IMR-90 (cell line): ENCODE data around the gene PRSS50. TPM values are rescaled to one million over a fixed set of nuclear protein-coding genes. Genes with fewer than 3 reads are reported as not detected.

Experiments
- ATAC-seq: fragments of 200-7000 bp; cut with Tn5 transposase; 2 replicates; pipeline ENCODE4 v1.9.1; 2020; ENCODE audit warnings: low read depth, mild to moderate bottlenecking, moderate library complexity
- BruUV-seq: library from RNA; stranded (reverse); fragments of 400-500 nt; replicated peaks from 2 replicates; lab custom pipeline; 2021; lab: Mats Ljungman, UMichigan
- CTCF ChIA-PET: fragments of 300-600 bp; formaldehyde crosslinking; extraction: SDS; loops from one replicate; lab custom pipeline; 2021; ENCODE audit warnings: antibody characterized with exemption; lab: Yijun Ruan, JAX
- POLR2A ChIA-PET: fragments of 300-600 bp; sonication (Branson Sonifier 250); formaldehyde crosslinking; loops from one replicate; lab custom pipeline; 2022; ENCODE audit warnings: antibody characterized with exemption; ENCODE audit not compliant: unreplicated experiment; lab: Charles Lee
- DNase-seq: peaks from one replicate; pipeline ENCODE4 v3.0.0; 2013
- H2AFZ ChIP-seq: replicated peaks from 2 replicates; pipeline ENCODE3; 2013; ENCODE audit warnings: low read length, mild to moderate bottlenecking; ENCODE audit not compliant: poor library complexity
- H2AK5ac ChIP-seq: 2 replicates; pipeline ENCODE4 v1.6.1; 2013; ENCODE audit warnings: low read depth, low read length, inconsistent platforms
- H2AK9ac ChIP-seq: replicated peaks from 2 replicates; pipeline ENCODE3; 2013; ENCODE audit warnings: mild to moderate bottlenecking, low read depth, low read length, moderate library complexity; ENCODE audit not compliant: poor library complexity
- H2BK120ac ChIP-seq: 2 replicates; pipeline ENCODE4 v1.6.1; 2013; ENCODE audit warnings: low read depth, low read length, inconsistent platforms
- H2BK15ac ChIP-seq: 3 replicates; pipeline ENCODE4 v1.6.1; 2013; ENCODE audit warnings: low read depth, low read length, inconsistent platforms
- H2BK20ac ChIP-seq: 2 replicates; pipeline ENCODE4 v1.6.1; 2013; ENCODE audit warnings: low read depth, mild to moderate bottlenecking, inconsistent platforms, low read length, moderate library complexity
- H2BK5ac ChIP-seq: 2 replicates; pipeline ENCODE4 v1.6.1; 2013; ENCODE audit warnings: mild to moderate bottlenecking, low read depth, low read length, inconsistent platforms; ENCODE audit not compliant: poor library complexity, severe bottlenecking
- H3K14ac ChIP-seq: replicated peaks from 2 replicates; pipeline ENCODE4 v1.6.1; 2013; ENCODE audit warnings: low read depth, low read length, inconsistent platforms
- H3K18ac ChIP-seq: 2 replicates; pipeline ENCODE4 v1.6.1; 2013; ENCODE audit warnings: low read depth, low read length, control low read depth
- H3K23ac ChIP-seq: 2 replicates; pipeline ENCODE4 v1.6.1; 2013; ENCODE audit warnings: low read depth, low read length, inconsistent platforms
- H3K27ac ChIP-seq: 2 replicates; pipeline ENCODE4 v1.5.1; 2013; ENCODE audit warnings: mild to moderate bottlenecking, control low read depth, low read length; ENCODE audit not compliant: insufficient read depth
- H3K27me3 ChIP-seq: 2 replicates; pipeline ENCODE4 v1.6.1; 2013; ENCODE audit warnings: low read length; ENCODE audit not compliant: control insufficient read depth, insufficient read depth
- H3K36me3 ChIP-seq: 2 replicates; pipeline ENCODE4 v1.6.1; 2013; ENCODE audit warnings: low read length, mixed read lengths; ENCODE audit not compliant: control insufficient read depth, insufficient read depth
- H3K4ac ChIP-seq: 2 replicates; pipeline ENCODE4 v1.6.1; 2013; ENCODE audit warnings: low read depth, low read length, inconsistent platforms
- H3K4me1 ChIP-seq: 2 replicates; pipeline ENCODE4 v1.6.1; 2013; ENCODE audit warnings: low read length, mixed read lengths; ENCODE audit not compliant: control insufficient read depth, insufficient read depth
- H3K4me2 ChIP-seq: 2 replicates; pipeline ENCODE4 v1.6.1; 2013; ENCODE audit warnings: low read depth, mild to moderate bottlenecking, control low read depth, low read length, moderate library complexity
- H3K4me3 ChIP-seq: 2 replicates; pipeline ENCODE4 v1.5.1; 2013; ENCODE audit warnings: low read depth, mild to moderate bottlenecking, control low read depth, low read length, moderate library complexity; ENCODE audit not compliant: insufficient read depth
- H3K56ac ChIP-seq: 2 replicates; pipeline ENCODE4 v1.6.1; 2013; ENCODE audit warnings: low read length, inconsistent platforms; ENCODE audit not compliant: insufficient read depth; ENCODE audit errors: extremely low read depth
- H3K79me1 ChIP-seq, 2 experiments: 2 replicates each; pipeline ENCODE4 v1.6.1; 2013; ENCODE audit warnings: low read length in 2 of 2, inconsistent platforms in 1 of 2, low read depth in 1 of 2
- H3K9ac ChIP-seq: 2 replicates; pipeline ENCODE4 v1.6.1; 2013; ENCODE audit warnings: low read depth, low read length, control low read depth
- H3K9me1 ChIP-seq: 2 replicates; pipeline ENCODE4 v1.6.1; 2013; ENCODE audit warnings: low read length, inconsistent platforms; ENCODE audit not compliant: insufficient read depth
- H3K9me3 ChIP-seq: 2 replicates; pipeline ENCODE4 v1.6.1; 2013; ENCODE audit warnings: low read length; ENCODE audit not compliant: control insufficient read depth, insufficient read depth
- H4K20me1 ChIP-seq: 2 replicates; pipeline ENCODE4 v1.6.1; 2013; ENCODE audit warnings: low read length, inconsistent platforms; ENCODE audit not compliant: insufficient read depth
- H4K5ac ChIP-seq: 2 replicates; pipeline ENCODE4 v1.6.1; 2013; ENCODE audit warnings: mild to moderate bottlenecking, low read depth, low read length, control low read depth
- H4K8ac ChIP-seq, 2 experiments: 2 replicates each; pipeline ENCODE4 v1.6.1; 2013; ENCODE audit warnings: low read depth in 2 of 2, low read length in 2 of 2, control low read depth in 1 of 2, inconsistent platforms in 1 of 2
- H4K91ac ChIP-seq: 2 replicates; pipeline ENCODE4 v1.6.1; 2013; ENCODE audit warnings: low read depth, low read length, inconsistent platforms; ENCODE audit not compliant: insufficient read depth
- BHLHE40 ChIP-seq: fragments of 150-350 bp; IDR thresholded peaks from 2 replicates; pipeline ENCODE4 v1.6.1; 2016; ENCODE audit warnings: mild to moderate bottlenecking, low read depth, low read length
- CEBPB ChIP-seq: IDR thresholded peaks from 2 replicates; pipeline ENCODE4 v1.6.1; 2012; ENCODE audit warnings: low read depth, low read length, improper control_type of control experiment
- CHD1 ChIP-seq: IDR thresholded peaks from 2 replicates; pipeline ENCODE4 v1.6.1; 2012; ENCODE audit warnings: low read depth, low read length, improper control_type of control experiment
- CTCF ChIP-seq: conservative IDR thresholded peaks from 2 replicates; pipeline ENCODE4 v1.5.1; 2012; ENCODE audit warnings: mild to moderate bottlenecking, low read depth, low read length, improper control_type of control experiment
- ELK1 ChIP-seq: fragments of 150-350 bp; IDR thresholded peaks from 2 replicates; pipeline ENCODE4 v1.6.1; 2016; ENCODE audit warnings: low read depth, mild to moderate bottlenecking, low read length, moderate library complexity, borderline replicate concordance
- FOS ChIP-seq: fragments of 150-350 bp; IDR thresholded peaks from 2 replicates; pipeline ENCODE4 v1.6.1; 2016; ENCODE audit warnings: low read depth, low read length
- MAFK ChIP-seq: IDR thresholded peaks from 2 replicates; pipeline ENCODE4 v1.6.1; 2012; ENCODE audit warnings: low read depth, low read length, improper control_type of control experiment
- MAZ ChIP-seq: IDR thresholded peaks from 2 replicates; pipeline ENCODE4 v1.6.1; 2012; ENCODE audit warnings: low read depth, mild to moderate bottlenecking, low read length, improper control_type of control experiment, moderate library complexity, borderline replicate concordance
- MXI1 ChIP-seq: IDR thresholded peaks from 2 replicates; pipeline ENCODE4 v1.6.1; 2012; ENCODE audit warnings: low read depth, mild to moderate bottlenecking, low read length, moderate library complexity, borderline replicate concordance
- NFE2L2 ChIP-seq: fragments of 150-350 bp; IDR thresholded peaks from 2 replicates; pipeline ENCODE4 v1.6.1; 2016; ENCODE audit warnings: low read depth, mild to moderate bottlenecking, low read length
- POLR2A ChIP-seq: IDR thresholded peaks from 2 replicates; pipeline ENCODE4 v1.6.1; 2012; ENCODE audit warnings: mild to moderate bottlenecking, low read depth, low read length
- RAD21 ChIP-seq: IDR thresholded peaks from 2 replicates; pipeline ENCODE4 v1.6.1; 2012; ENCODE audit warnings: low read length, improper control_type of control experiment
- RCOR1 ChIP-seq: IDR thresholded peaks from 2 replicates; pipeline ENCODE4 v1.6.1; 2012; ENCODE audit warnings: mild to moderate bottlenecking, low read length, improper control_type of control experiment; ENCODE audit not compliant: insufficient replicate concordance
- RFX5 ChIP-seq: IDR thresholded peaks from 2 replicates; pipeline ENCODE4 v1.8.0; 2012; ENCODE audit warnings: low read depth, mild to moderate bottlenecking, low read length, moderate library complexity
- SMC3 ChIP-seq: fragments of 150-350 bp; IDR thresholded peaks from 2 replicates; pipeline ENCODE4 v1.6.1; 2016; ENCODE audit warnings: low read depth, mild to moderate bottlenecking, antibody characterized with exemption, low read length, moderate library complexity
- USF2 ChIP-seq: fragments of 150-350 bp; IDR thresholded peaks from 2 replicates; pipeline ENCODE4 v1.6.1; 2017; ENCODE audit warnings: mild to moderate bottlenecking, antibody characterized with exemption, low read length, low read depth
- WGBS, 2 experiments: methylation state at CpG; one replicate each; pipeline versions ENCODE4 v1.1.5 to v1.1.7; 2013; ENCODE audit warnings: missing lambda C conversion rate in 2 of 2; ENCODE audit not compliant: insufficient read length in 1 of 2; ENCODE audit errors: extremely low coverage in 2 of 2; 5-methylcytosine and 5-hydroxymethylcytosine counted together
- dilution Hi-C: fragments of 300-500 bp; cut with HindIII; formaldehyde crosslinking; loops from one replicate; pipeline ENCODE4 v1.14.3; 2018; ENCODE audit warnings: low sequenced_read_pairs; ENCODE audit not compliant: unreplicated experiment
- in situ Hi-C: fragments of 300-500 bp; cut with MboI; formaldehyde crosslinking; loops from 3 replicates; pipeline ENCODE4 v1.14.3; 2019; ENCODE audit warnings: low sequenced_read_pairs, inconsistent platforms, mixed read lengths
- intact Hi-C: fragments of 100-400 bp; cut with micrococcal nuclease; formaldehyde crosslinking; loops from 2 replicates; pipeline ENCODE4 v1.10.0; 2022
- polyA plus RNA-seq, 3 experiments: library from polyadenylated mRNA; depleted of rRNA; stranded (reverse); fragments of >200 nt; gene quantifications; 2 replicates each; pipeline ENCODE4 v1.2.3, GENCODE V29; 2012; ENCODE audit warnings: low replicate concordance in 1 of 3
- total RNA-seq: library from RNA; depleted of rRNA; stranded (reverse); fragments of >200 nt; gene quantifications from 2 replicates; pipeline ENCODE4 v1.2.3, GENCODE V29; 2012

PRSS50 gene
- total and polyA plus RNA-seq, 2 of the 4 experiments (the other 2 are of a cell fraction) = not detected

GRCh38 chr3:46670891-46671427 lies 46.7 kb downstream of the PRSS50 start:
- dilution Hi-C loops (no loop called here), intact Hi-C loops (no loop called here), in situ Hi-C loops (no loop called here)
- Histone ChIP-seq H4K91ac (no peak overlapping the region), H3K9me3 (no peaks in the 10 kb centered on the region), H3K56ac (no peak overlapping the region), H3K18ac (no peak overlapping the region), H3K79me1 (no peaks in the 10 kb centered on the region), H3K4ac (no peak overlapping the region), H4K5ac (no peak overlapping the region), H2BK5ac (no peak overlapping the region), H2BK20ac (no peak overlapping the region), H3K36me3 (peaks cover 5% of the 10 kb centered on the region; the same call in 1 of the 2 replicates), H2AK5ac (no peak overlapping the region), H3K9me1 (no peaks in the 10 kb centered on the region), H2BK120ac (no peak overlapping the region), H4K8ac (no peak overlapping the region), H3K4me1 (0 out of 2 replicates have a peak, but pooled peaks cover 2% of the 10 kb centered on the region), H3K4me2 (no peak overlapping the region), H3K4me3 (no peak overlapping the region), H2AK9ac (no peak overlapping the region), H2AFZ (no peak overlapping the region), H2BK15ac (no peak overlapping the region), H3K27ac (no peak overlapping the region), H3K27me3 (peaks cover 2% of the 10 kb centered on the region; the same call in 1 of the 2 replicates), H3K9ac (no peak overlapping the region), H3K14ac (no peak overlapping the region), H4K20me1 (no peaks in the 10 kb centered on the region), H3K23ac (no peak overlapping the region)
- no peak for TF ChIP-seq BHLHE40
- no peak for TF ChIP-seq CEBPB
- no peak for TF ChIP-seq MAZ
- TF ChIP-seq MAFK = no peak
- TF ChIP-seq CHD1 = no peak
- TF ChIP-seq NFE2L2 = no peak
- TF ChIP-seq RCOR1 = no peak
- TF ChIP-seq CTCF = no peak
- TF ChIP-seq SMC3 = no peak
- TF ChIP-seq ELK1 = no peak
- no peak for TF ChIP-seq FOS
- no peak for TF ChIP-seq MXI1
- TF ChIP-seq USF2 = no peak
- no peak for TF ChIP-seq RAD21
- TF ChIP-seq RFX5 = no peak
- no peak for TF ChIP-seq POLR2A
- POLR2A ChIA-PET = no interaction called here
- 100% methylated on average over 1 of the region's 4 CpGs; no CpG with 5 or more reads in 1 of the 2 experiments for WGBS, 2 experiments
- ATAC-seq (no peak), DNase-seq (no peak)
- CTCF ChIA-PET = interaction anchor here (1.2 kb wide), 1 partner anchor 8 kb away, joined by 3 read pairs; no protein-coding TSS in a partner anchor
- BruUV-seq = no TSS peak
